8988T (cell line): ENCODE results near the gene MLH3.

Experiments
- DNase-seq: peaks from one replicate; pipeline ENCODE4 v3.0.0; 2011

Gene MLH3

GRCh38 chr14:75064205-75064567 is 12.9 kb upstream of the MLH3 start:
- DNase-seq: no peak

DNA sequence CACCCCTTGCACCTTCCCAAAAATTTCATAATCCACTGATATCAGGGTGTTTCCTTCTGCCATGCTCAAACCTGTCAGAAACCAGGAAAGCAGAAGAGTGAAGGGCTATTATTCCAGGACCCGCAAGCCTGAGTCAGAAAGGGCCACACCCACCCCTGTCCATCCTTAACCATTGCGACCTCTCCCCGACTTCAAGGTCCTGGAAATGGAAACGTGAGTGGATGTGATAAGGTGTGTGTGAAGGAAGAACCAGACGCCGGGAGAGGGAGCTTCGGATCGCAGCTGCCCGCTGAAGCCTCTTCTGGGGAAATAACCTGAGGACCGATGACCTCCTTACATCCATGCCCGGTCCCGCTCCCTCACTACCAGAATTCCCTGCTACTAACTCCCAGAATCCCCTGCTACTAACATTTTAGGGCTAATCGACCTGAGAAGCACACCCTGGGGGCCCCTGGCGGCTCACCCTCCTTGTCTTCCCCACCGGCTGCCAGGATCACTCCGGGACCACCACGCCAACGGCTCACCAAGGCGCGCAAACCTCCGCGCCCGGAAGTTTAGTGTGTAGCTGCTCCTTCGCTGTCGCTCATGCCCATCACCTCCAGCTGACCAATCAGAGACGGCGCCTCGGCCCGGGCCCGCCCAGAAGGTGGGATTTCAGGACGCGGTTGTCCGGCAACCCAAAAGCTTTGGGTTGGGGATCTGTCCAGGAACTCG is 12.4 kb upstream of the MLH3 start, which contains the start of gene ACYP1:
ACYP1 (minus strand) TSS at position 534 of the 714 bp plus-strand sequence; CDS start at position 63, 471 bp downstream.
- peak; percentile 40 for DNase-seq

DNA sequence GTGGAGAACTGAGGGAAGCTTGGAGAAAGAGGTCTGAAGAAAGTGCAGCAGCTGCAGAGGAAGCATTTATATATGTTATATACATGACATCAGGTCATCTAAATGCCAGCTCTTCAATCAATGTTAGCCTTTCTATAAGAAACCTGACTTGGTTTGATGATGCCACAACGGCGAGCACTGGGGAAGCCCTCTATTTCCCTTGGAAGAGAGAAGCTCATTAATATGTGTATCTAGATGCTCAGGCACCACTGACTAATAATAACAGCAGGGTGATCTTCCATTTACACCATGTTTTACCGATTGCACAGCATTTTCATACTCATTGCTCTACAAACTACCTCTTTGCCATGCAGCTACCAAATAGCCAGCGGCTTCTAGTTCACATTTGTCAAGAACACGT is 11.7 kb upstream of the MLH3 start:
- DNase-seq: no peak

DNA sequence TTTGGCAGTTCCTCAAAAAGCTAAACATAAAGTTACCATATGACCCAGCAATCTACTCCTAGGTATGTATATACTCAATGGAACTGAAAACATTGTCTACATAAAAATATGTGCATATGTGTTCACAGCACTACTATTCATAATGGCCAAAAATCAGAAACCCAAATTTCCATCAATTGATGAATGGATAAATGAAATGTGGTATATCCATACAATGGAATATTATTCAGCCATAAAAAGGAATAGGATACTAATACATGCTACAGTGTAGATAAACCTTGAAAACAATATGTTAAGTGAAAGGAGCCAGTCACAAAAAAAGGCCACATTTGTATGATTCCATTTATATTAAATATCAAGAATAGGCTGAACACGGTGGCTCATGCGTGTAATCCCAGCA is 9.2 kb upstream of the MLH3 start:
- DNase-seq: no peak

DNA sequence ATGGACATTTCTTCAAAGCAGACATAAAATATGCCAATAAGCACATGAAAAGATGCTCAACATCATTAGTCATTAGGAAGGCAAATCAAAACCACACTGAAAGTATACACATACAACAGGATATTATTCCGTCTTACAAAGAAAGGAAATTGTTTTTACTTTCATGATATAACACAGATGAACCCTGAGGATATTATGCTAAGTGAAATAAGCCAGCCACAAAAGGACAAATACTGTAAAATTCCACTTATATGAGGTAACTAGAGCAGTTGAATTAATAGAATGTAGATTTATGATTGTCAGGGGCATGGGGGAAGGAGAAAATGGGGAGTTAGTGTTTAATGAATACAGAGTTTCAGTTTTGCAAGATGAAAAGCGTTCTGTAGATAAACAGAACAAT is 8.4 kb upstream of the MLH3 start:
- DNase-seq: no peak

- DNase-seq: no peak
Measured at GRCh38 chr14:75054421-75054820, 3.2 kb upstream of the MLH3 start.

DNA sequence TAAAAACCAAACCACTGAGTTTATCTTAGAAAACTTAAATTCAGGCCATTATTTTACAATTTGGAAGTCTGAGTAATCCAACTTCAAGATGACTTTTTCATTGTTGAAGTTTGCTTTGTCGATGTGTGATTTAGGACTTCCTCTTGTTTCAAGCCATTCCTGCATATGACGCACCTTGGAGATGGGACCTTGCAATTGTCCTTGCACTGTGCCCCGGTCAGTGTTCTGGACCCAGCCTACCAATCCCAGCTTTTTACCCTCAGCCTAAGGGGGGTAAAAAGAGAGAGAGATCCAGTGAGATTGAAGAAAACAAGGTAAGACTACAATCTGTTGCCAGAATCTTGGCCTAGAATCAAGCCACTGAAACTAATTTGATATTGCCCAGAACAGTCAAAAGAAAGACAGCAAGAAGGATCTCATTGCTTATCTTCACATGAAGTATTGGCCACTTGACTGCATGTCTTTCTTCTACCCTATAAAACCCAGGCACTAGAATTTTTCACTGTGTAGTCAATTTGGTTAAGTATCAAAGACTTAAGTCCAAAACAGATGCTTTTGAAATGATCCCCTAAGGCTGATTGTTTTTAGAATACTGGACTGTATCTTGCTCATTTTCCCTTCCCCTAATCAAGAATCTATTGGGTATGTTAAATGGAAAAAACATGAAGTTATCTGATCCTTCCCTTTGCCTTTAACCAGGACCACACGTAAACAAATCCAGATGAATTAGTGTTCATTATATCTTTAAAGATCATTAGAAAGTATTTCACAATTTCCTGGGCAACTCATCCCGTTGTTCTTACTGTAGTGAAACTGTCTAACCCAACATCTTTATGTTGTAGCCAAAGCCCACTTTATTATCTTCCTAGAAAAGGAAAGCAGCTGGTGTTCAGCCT is 2.4 kb upstream of the MLH3 start:
- DNase-seq: no peak

GRCh38 chr14:75051556-75051899 is 261 bp upstream of the MLH3 start:
- no peak for DNase-seq

DNA sequence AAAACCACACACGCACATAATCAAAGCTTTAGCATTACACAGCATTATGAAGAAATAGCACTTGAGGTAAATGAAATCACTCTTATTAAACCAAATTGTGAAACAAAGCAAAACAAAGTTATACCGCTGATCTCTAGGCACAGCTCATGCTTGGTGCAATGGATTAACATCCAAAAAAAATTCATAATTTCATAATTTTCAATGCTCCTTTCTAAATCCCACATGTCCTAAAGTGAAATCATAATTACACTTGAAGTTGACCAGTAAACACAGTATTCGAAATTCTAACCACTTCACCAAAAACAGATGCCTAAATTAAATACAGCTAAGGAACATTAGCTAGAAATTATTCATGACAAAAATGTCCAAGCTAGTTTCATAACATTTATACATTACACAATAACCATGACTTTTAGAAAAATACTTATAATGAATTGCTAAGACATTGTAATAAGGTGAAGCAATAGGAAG is 1.5 kb downstream of the MLH3 start:
- no peak for DNase-seq

GRCh38 chr14:75049136-75049535 is 2.1 kb downstream of the MLH3 start:
- no peak for DNase-seq

DNA sequence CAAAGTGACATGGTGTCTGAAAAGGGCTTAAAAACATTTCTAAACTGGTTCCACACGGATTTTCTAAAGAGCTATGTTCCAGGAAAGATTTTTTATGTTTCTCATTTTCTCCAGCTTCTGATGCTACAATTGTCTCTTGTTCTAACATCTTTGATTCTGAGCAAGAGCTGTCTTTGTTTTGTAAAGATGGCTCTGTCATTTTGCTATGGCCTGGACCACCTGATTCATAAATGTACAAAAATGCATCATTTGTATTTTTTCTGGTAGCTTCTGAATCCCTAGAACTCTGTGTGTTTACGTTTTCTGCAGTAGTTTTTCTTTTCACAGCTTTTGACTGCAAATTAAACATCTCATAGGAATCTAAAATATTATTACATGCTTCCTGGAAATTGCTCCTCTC is 3.2 kb downstream of the MLH3 start:
- DNase-seq: no peak

- no peak for DNase-seq
Measured at GRCh38 chr14:75047506-75047905, 3.8 kb downstream of the MLH3 start.

GRCh38 chr14:75046899-75047298 is 4.4 kb downstream of the MLH3 start:
- DNase-seq: no peak

GRCh38 chr14:75046275-75046674 is 5.0 kb downstream of the MLH3 start:
- no peak for DNase-seq

DNA sequence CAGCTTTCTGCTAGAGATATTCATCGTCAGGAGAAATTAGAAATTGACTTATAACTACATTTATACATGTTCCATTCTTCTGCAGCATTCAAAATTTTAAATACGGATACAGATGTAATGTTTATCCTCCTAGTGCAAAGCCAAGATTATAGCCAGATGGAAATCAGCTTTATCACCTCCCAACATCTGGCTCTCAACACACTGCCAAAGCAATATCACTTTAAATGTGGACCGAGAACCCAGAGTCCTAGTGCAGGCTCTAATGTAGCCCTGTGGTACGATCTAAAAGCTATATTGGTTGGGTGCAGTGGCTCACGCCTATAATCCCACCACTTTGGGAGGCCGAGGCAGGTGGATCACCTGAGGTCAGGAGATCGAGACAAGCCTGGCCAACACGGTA is 6.5 kb downstream of the MLH3 start:
- no peak for DNase-seq

GRCh38 chr14:75044322-75044721 is 6.9 kb downstream of the MLH3 start:
- no peak for DNase-seq

DNA sequence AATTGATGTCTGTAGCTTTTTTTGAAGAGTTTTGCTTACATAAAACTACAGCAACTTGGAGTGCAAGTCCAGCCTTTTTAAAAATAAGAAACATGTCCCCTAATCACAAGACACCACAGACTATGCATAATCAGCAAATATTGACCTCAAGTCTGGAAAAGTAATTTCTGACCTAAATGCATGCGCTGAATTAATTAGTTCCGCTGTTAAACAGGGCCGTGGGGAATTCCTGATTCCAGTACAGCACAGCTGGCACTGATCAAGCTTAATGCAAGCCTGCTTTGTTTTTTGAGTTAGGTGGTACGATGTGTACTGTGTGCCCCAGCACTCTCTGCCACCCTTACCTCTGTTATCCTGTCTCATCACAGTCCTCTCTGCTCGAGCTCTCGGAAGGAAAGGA is 9.2 kb downstream of the MLH3 start:
- no peak for DNase-seq

GRCh38 chr14:75041613-75042012 is 9.7 kb downstream of the MLH3 start:
- no peak for DNase-seq

- no peak for DNase-seq
Measured at GRCh38 chr14:75040959-75041358, 10.3 kb downstream of the MLH3 start.

DNA sequence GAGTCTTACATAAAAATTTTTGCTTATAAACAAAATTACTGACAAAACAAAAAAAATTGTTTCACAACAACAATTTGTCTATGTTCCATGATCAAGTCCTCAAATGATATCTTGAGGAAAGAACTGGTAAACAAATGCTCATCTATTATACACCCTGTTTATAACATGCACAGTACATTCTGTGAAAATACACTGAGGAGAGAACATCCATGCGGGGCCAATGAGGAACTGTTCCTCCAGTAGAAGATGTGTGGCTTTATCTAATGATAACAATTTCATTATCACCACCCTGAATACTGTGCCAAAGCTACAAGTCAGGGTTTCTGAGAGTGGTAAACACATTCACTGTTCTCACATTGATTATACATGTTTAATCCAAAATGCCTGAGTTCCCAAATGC is 10.8 kb downstream of the MLH3 start:
- no peak for DNase-seq

DNA sequence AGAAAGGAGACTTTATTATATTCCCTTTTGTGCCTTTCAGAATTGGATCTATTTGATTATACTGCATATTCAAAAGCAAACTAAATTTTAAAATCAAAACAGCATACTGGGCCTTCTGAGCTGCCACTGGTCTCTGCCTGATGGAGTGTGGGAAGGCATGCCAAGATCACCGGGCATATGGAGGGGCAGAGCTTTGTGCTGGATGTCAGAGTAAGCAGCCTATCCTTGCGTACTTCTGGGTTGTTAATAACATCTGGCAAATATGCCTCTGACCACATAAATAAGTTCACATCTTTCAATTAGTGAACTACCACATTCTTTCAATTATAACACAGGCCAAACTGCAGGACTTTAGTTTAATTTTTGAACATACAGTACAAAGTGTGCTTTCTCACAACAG is 18.3 kb downstream of the MLH3 start:
- DNase-seq: no peak

DNA sequence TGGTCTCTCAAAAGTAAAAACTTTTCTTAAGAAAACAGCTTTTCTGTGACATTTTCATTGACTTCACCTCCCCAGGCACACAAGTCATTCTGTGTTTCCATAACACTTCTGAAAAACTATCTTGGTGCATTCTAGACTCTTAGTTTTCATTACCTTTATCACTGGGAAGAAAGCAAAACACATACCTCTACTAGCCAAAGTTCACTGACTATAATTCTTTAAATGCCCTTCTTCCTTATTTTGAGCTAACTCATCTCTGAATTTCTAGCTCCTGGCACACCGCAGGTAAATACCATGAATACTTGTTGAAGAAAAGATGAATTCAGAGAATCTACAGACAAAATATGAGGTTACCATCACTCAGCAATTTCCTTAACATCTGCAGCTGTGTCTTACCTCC is 21.1 kb downstream of the MLH3 start:
- DNase-seq: no peak

GRCh38 chr14:75025876-75026275 is 25.4 kb downstream of the MLH3 start:
- no peak for DNase-seq

- DNase-seq: no peak
Measured at GRCh38 chr14:75025082-75025481, 26.2 kb downstream of the MLH3 start.
